T-cell (primary cell): ENCODE results near the gene SYK. TPM values are rescaled to one million over a fixed set of nuclear protein-coding genes. Genes with fewer than 3 reads are reported as not detected.

Source experiments
- ATAC-seq, 4 experiments: fragments of 200-7000 bp in 3 of 4; fragments of 150-1000 bp in 1 of 4; cut with Tn5 transposase; replicated peaks in 1 of 4; 1 replicate in 3 of 4; 2 replicates in 1 of 4; pipeline ENCODE4 v1.10.0; 2021; ENCODE audit warnings: moderate library complexity in 3 of 4, mild to moderate bottlenecking in 2 of 4, moderate number of reproducible peaks in 1 of 4
- CTCF ChIA-PET, 2 donors: fragments of 300-600 bp; sonication (Branson Sonifier 250); formaldehyde crosslinking; loops; one replicate each; lab custom pipeline; 2022; ENCODE audit warnings: antibody characterized with exemption in 2 of 2; lab: Charles Lee
- POLR2A ChIA-PET, 2 donors: fragments of 300-600 bp; sonication (Branson Sonifier 250); formaldehyde crosslinking; loops; one replicate each; lab custom pipeline; 2022; ENCODE audit warnings: antibody characterized with exemption in 2 of 2; lab: Charles Lee
- DNase-seq, 35 experiments: peaks; one replicate each; pipeline versions ENCODE4 v3.0.0 to v3.0.0-alpha.2; 2013 to 2023
- H3K27ac ChIP-seq: one replicate; pipeline ENCODE4 v1.5.1; 2013; ENCODE audit warnings: low read length
- H3K27me3 ChIP-seq, 2 experiments: replicated peaks in 1 of 2; 1 replicate in 1 of 2; 2 replicates in 1 of 2; pipeline versions ENCODE4 v1.6.1 to v1.7.0; 2013; ENCODE audit warnings: low read length in 1 of 2, mixed read lengths in 1 of 2; ENCODE audit not compliant: control insufficient read depth in 2 of 2, insufficient read depth in 2 of 2; ENCODE audit errors: extremely low read depth in 1 of 2
- H3K36me3 ChIP-seq, 2 donors: 1 replicate in 1 of 2; 2 replicates in 1 of 2; pipeline versions ENCODE4 v1.6.1 to v1.7.0; 2013; ENCODE audit warnings: low read length in 1 of 2; ENCODE audit not compliant: control insufficient read depth in 2 of 2, insufficient read depth in 1 of 2; ENCODE audit errors: extremely low read depth in 1 of 2
- H3K4me1 ChIP-seq, 2 experiments: 1 replicate in 1 of 2; 2 replicates in 1 of 2; pipeline versions ENCODE4 v1.6.1 to v1.7.0; 2013; ENCODE audit warnings: low read length in 2 of 2, mixed read lengths in 1 of 2; ENCODE audit not compliant: insufficient read depth in 2 of 2, control insufficient read depth in 1 of 2; ENCODE audit errors: extremely low read depth in 1 of 2
- H3K4me3 ChIP-seq, 2 donors: 1 replicate in 1 of 2; 2 replicates in 1 of 2; pipeline versions ENCODE4 v1.5.1 to v1.7.0; 2013; ENCODE audit warnings: mild to moderate bottlenecking in 2 of 2, low read length in 1 of 2, moderate library complexity in 1 of 2; ENCODE audit not compliant: control insufficient read depth in 1 of 2; ENCODE audit errors: extremely low read depth in 1 of 2
- H3K9me3 ChIP-seq: 2 replicates; pipeline ENCODE4 v1.7.0; 2013
- H3K27ac Mint-ChIP-seq, 2 donors: one replicate each; pipeline ENCODE4 v1.8.0; 2020 to 2021; ENCODE audit warnings: mild to moderate bottlenecking in 2 of 2, mixed read lengths in 2 of 2
- H3K27me3 Mint-ChIP-seq, 2 donors: one replicate each; pipeline ENCODE4 v1.8.0; 2021 to 2022; ENCODE audit warnings: mixed read lengths in 2 of 2
- H3K36me3 Mint-ChIP-seq: one replicate; pipeline ENCODE4 v1.8.0; 2021; ENCODE audit warnings: mixed read lengths
- H3K4me1 Mint-ChIP-seq, 3 donors: one replicate each; pipeline ENCODE4 v1.8.0; 2020 to 2022; ENCODE audit warnings: mixed read lengths in 3 of 3, mild to moderate bottlenecking in 1 of 3
- H3K4me3 Mint-ChIP-seq, 3 donors: one replicate each; pipeline ENCODE4 v1.8.0; 2020 to 2022; ENCODE audit warnings: mild to moderate bottlenecking in 3 of 3, mixed read lengths in 3 of 3, moderate library complexity in 3 of 3
- H3K9me3 Mint-ChIP-seq, 3 donors: one replicate each; pipeline ENCODE4 v1.8.0; 2020 to 2022; ENCODE audit warnings: mixed read lengths in 3 of 3
- WGBS: methylation state at CpG from one replicate; pipeline ENCODE4 v1.1.5; 2013; ENCODE audit warnings: missing lambda C conversion rate; ENCODE audit not compliant: insufficient coverage; 5-methylcytosine and 5-hydroxymethylcytosine counted together
- total RNA-seq, 35 experiments: library from RNA in 6 of 35; stranded (reverse) in 6 of 35; fragments of 120-200 nt in 1 of 35; gene quantifications; one replicate each; pipeline versions ENCODE4 v1.2.1 to v1.2.4 and lab custom pipeline; 2013 to 2026

SYK gene
- total RNA-seq, 5 donors from 2014 or later (not counting 1 experiment from before 2014, with no cell fraction given), result 1.0 to 10.7 (median 3.9) TPM

DNA sequence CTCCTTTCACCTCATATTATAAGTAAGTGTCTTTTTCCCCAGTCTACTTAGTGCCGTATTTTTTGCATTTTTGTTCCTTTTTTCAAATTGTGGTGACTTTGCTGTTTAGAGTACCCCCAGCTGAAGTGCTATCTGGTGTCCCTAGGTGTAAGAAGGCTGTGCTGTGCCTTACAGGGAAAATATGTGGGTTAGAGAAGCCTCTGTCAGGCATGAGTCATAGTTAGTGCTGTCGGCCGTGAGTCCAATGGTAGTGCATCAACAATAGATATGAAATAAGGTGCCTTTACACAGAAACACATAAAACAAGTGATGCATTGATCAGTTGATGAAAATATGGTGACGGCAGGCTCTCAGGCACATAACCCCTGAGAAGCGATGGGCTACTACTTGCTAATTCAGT is 20.1 kb downstream of the SYK start:
- H3K36me3 ChIP-seq, result no peaks in the 10 kb centered on the region
- peaks cover 0 to 3% (median 1%) of the 10 kb centered on the region in 3 donors for H3K9me3 Mint-ChIP-seq
- H3K27ac ChIP-seq, result no peak overlapping the region

GRCh38 chr9:90822866-90823265 is 21.2 kb downstream of the SYK start:
- H3K4me3 Mint-ChIP-seq, result no peak overlapping the region
- H3K4me1 ChIP-seq, result no peaks in the 10 kb centered on the region
- no peak overlapping the region for H3K27ac ChIP-seq
- H3K4me1 Mint-ChIP-seq, result peaks cover 0 to 2% (median 0%) of the 10 kb centered on the region in 3 donors
- CTCF ChIA-PET, result no interaction called here
- H3K36me3 ChIP-seq, result no peaks in the 10 kb centered on the region
- WGBS, result no CpG with 5 or more reads among the region's 2 CpGs
- H3K9me3 ChIP-seq, result no peaks in the 10 kb centered on the region
- no peaks in the 10 kb centered on the region for H3K36me3 Mint-ChIP-seq
- DNase-seq (no peak), ATAC-seq (no peak)
- POLR2A ChIA-PET, result no interaction called here
- no peak overlapping the region for H3K4me3 ChIP-seq
- peaks cover 0 to 3% (median 0%) of the 10 kb centered on the region in 3 donors for H3K9me3 Mint-ChIP-seq
- peaks cover 0 to 8% of the 10 kb centered on the region in 2 experiments for H3K27me3 ChIP-seq
- H3K27me3 Mint-ChIP-seq, result peaks cover 15 to 19% of the 10 kb centered on the region in 2 donors
- H3K27ac Mint-ChIP-seq, result no peak overlapping the region

More for the DNA sequence above, 20.1 kb downstream of the SYK start:
- H3K9me3 ChIP-seq, result no peaks in the 10 kb centered on the region
- no peak overlapping the region for H3K27ac Mint-ChIP-seq
- ATAC-seq (no peak), DNase-seq (no peak)
- POLR2A ChIA-PET, result no interaction called here
- no peaks in the 10 kb centered on the region for H3K4me1 ChIP-seq
- H3K4me1 Mint-ChIP-seq, result no peaks in the 10 kb centered on the region
- no peak overlapping the region for H3K4me3 ChIP-seq
- CTCF ChIA-PET, result no interaction called here
- H3K27me3 ChIP-seq, result peaks cover 0 to 8% of the 10 kb centered on the region in 2 experiments
- H3K4me3 Mint-ChIP-seq, result no peak overlapping the region
- no peaks in the 10 kb centered on the region for H3K36me3 Mint-ChIP-seq
- peaks cover 8 to 10% of the 10 kb centered on the region in 2 donors for H3K27me3 Mint-ChIP-seq
- no CpG with 5 or more reads among the region's 5 CpGs for WGBS

- H3K36me3 ChIP-seq, result no peaks in the 10 kb centered on the region
- ChIA-PET CTCF (no interaction called here), POLR2A (no interaction called here)
- H3K4me3 Mint-ChIP-seq, result no peak overlapping the region
- H3K27ac Mint-ChIP-seq, result peak overlapping the region in 1 of 2 donors; percentile 1
- no peaks in the 10 kb centered on the region for H3K36me3 Mint-ChIP-seq
- no peaks in the 10 kb centered on the region for H3K9me3 ChIP-seq
- H3K27ac ChIP-seq, result no peak overlapping the region
- peaks cover 0 to 3% (median 0%) of the 10 kb centered on the region in 3 donors for H3K9me3 Mint-ChIP-seq
- H3K4me1 ChIP-seq, result no peaks in the 10 kb centered on the region
- peaks cover 26 to 27% of the 10 kb centered on the region in 2 donors for H3K27me3 Mint-ChIP-seq
- H3K4me3 ChIP-seq, result no peak overlapping the region
- DNase-seq (no peak), ATAC-seq (no peak)
- peaks cover 0 to 4% (median 0%) of the 10 kb centered on the region in 3 donors for H3K4me1 Mint-ChIP-seq
- 13% methylated on average over 1 of the region's 1 CpG for WGBS
- H3K27me3 ChIP-seq, result peaks cover 0 to 14% of the 10 kb centered on the region in 2 experiments
Observed at GRCh38 chr9:90825586-90825985, 24.0 kb downstream of the SYK start.

GRCh38 chr9:90826326-90827020 is 24.9 kb downstream of the SYK start:
- no peak for DNase-seq
- no peaks in the 10 kb centered on the region for H3K4me1 ChIP-seq
- H3K4me3 ChIP-seq, result no peak overlapping the region
- H3K27ac ChIP-seq, result no peak overlapping the region
- ChIA-PET CTCF (no interaction called here), POLR2A (no interaction called here)
- Mint-ChIP-seq H3K4me3 (no peak overlapping the region), H3K36me3 (no peaks in the 10 kb centered on the region), H3K4me1 (peaks cover 0 to 8% (median 0%) of the 10 kb centered on the region in 3 donors), H3K9me3 (peaks cover 0 to 3% (median 0%) of the 10 kb centered on the region in 3 donors), H3K27ac (no peak overlapping the region), H3K27me3 (peaks cover 30 to 33% of the 10 kb centered on the region in 2 donors)
- H3K9me3 ChIP-seq, result no peaks in the 10 kb centered on the region
- peaks cover 0 to 14% of the 10 kb centered on the region in 2 experiments for H3K27me3 ChIP-seq
- ATAC-seq, result no peak
- WGBS, result 80% methylated on average over 3 of the region's 5 CpGs
- no peaks in the 10 kb centered on the region for H3K36me3 ChIP-seq

DNA sequence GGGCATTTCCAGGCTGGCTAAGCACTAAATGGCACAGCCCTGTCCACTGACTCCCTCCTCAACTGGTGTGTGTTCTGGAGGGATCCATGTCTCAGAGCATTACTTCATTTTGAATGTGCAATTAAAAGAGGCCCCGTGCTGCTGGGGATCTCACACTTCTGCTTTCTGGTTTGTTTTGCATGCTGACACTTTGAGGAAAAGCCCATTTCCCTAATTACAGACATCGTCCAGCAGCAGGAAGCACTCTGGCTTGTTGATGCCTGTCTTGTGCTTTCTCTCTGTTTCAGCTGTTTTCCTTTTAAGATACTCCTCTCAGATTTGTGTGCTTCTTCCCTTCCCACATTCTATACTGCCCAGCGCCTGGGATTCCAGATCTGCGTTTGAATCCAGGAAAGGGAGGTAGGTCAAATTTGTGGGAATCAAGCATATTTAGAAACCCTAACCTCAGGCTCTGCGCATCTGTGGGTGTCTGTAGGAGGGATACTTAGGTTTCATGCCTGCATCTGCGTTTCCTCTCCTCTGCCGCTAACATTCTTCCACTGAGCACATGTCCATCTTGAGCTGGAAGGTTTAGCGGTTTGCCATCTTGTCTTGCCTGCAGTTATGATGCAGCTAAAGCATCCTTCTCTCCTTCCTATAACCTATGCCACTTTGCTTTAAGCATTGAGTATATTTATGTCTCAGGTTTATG is 25.7 kb downstream of the SYK start:
- no peaks in the 10 kb centered on the region for H3K9me3 ChIP-seq
- ATAC-seq (no peak), DNase-seq (peak in 1 of 35 experiments; percentile 18)
- H3K36me3 ChIP-seq, result no peaks in the 10 kb centered on the region
- H3K4me3 ChIP-seq, result no peak overlapping the region
- peaks cover 0 to 14% of the 10 kb centered on the region in 2 experiments for H3K27me3 ChIP-seq
- H3K27ac ChIP-seq, result no peak overlapping the region
- H3K27me3 Mint-ChIP-seq, result peaks cover 28 to 30% of the 10 kb centered on the region in 2 donors
- H3K36me3 Mint-ChIP-seq, result no peaks in the 10 kb centered on the region
- ChIA-PET CTCF (no interaction called here), POLR2A (no interaction called here)
- no peak overlapping the region for H3K27ac Mint-ChIP-seq
- H3K4me1 ChIP-seq, result no peaks in the 10 kb centered on the region
- H3K4me3 Mint-ChIP-seq, result peak overlapping the region in 1 of 3 donors; percentile 49
- H3K9me3 Mint-ChIP-seq, result peaks cover 0 to 3% (median 0%) of the 10 kb centered on the region in 3 donors
- peaks cover 0 to 8% (median 0%) of the 10 kb centered on the region in 3 donors for H3K4me1 Mint-ChIP-seq
- WGBS, result 16% methylated on average over 2 of the region's 8 CpGs

DNA sequence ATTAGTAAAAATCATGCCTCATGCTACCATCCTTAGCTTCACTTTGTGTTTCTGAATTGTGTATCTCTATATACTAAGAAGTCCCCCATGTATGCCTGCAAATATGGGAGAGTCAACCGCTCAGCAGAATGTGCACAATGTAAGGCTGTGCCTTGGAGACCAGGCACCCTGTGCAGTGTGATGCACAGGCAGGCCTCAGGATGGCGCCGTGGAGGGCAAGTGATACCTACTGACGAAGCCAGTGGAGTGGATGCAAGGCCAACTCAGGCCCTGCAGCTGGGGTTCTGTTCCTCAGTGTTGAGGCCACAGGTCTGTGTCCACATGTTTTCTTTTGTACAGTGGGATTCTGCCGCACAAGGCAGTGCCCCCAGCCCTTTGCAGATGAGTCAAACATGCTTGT is 28.4 kb downstream of the SYK start:
- no peaks in the 10 kb centered on the region for H3K36me3 Mint-ChIP-seq
- H3K27me3 Mint-ChIP-seq, result peaks cover 28 to 29% of the 10 kb centered on the region in 2 donors
- no peaks in the 10 kb centered on the region for H3K36me3 ChIP-seq
- no peak for ATAC-seq
- H3K4me1 Mint-ChIP-seq, result peaks cover 0 to 8% (median 0%) of the 10 kb centered on the region in 3 donors
- H3K4me3 ChIP-seq, result no peak overlapping the region
- H3K4me1 ChIP-seq, result no peaks in the 10 kb centered on the region
- POLR2A ChIA-PET, result no interaction called here
- no peaks in the 10 kb centered on the region for H3K9me3 ChIP-seq
- no peak overlapping the region for H3K27ac Mint-ChIP-seq
- no peak overlapping the region for H3K27ac ChIP-seq
- H3K9me3 Mint-ChIP-seq, result peaks cover 0 to 3% (median 0%) of the 10 kb centered on the region in 3 donors
- 80% methylated on average over 4 of the region's 5 CpGs for WGBS
- CTCF ChIA-PET, result no interaction called here
- H3K27me3 ChIP-seq, result peaks cover 0 to 16% of the 10 kb centered on the region in 2 experiments
- no peak for DNase-seq
- H3K4me3 Mint-ChIP-seq, result no peak overlapping the region
